ENCODE measurements around the gene TRPC4AP. TPM values are rescaled to one million over a fixed set of nuclear protein-coding genes. Genes with fewer than 3 reads are reported as not detected.

Gene TRPC4AP
- total RNA-seq, 1 experiment from 2014 or later, result 32.8 TPM

DNA sequence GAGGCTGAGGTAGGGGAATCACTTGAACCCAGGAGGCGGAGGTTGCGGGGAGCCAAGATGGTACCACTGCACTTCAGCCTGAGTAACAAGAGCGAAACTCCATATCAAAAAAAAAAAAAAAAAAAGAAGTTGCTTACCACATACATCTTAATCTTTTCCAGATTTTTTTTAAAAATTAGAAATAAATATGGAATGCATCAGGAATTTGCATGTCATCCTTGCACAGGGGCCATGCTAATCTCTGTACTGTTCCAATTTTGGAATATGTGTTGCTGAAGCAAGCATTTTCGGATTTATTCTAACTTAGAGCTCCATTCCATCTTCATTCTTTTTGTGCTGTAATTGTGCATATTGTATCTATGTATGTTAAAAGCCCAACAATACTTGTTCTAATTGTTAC lies 62.5 kb downstream of the TRPC4AP start:
- no peak for DNase-seq (ENCODE audit: low read depth, low spot score)
- in situ Hi-C loops (cut with HindIII; ENCODE audit: low pct_unique_long_range_greater_than_20kb, low sequenced_read_pairs), result no loop called here

- in situ Hi-C loops (cut with HindIII; ENCODE audit: low pct_unique_long_range_greater_than_20kb, low sequenced_read_pairs), result no loop called here
- DNase-seq (ENCODE audit: low read depth, low spot score), result no peak
Measured at GRCh38 chr20:35027301-35027700, 65.3 kb downstream of the TRPC4AP start.

- no peak for DNase-seq (ENCODE audit: low read depth, low spot score)
Measured at GRCh38 chr20:35025116-35025515, 67.5 kb downstream of the TRPC4AP start.

DNA sequence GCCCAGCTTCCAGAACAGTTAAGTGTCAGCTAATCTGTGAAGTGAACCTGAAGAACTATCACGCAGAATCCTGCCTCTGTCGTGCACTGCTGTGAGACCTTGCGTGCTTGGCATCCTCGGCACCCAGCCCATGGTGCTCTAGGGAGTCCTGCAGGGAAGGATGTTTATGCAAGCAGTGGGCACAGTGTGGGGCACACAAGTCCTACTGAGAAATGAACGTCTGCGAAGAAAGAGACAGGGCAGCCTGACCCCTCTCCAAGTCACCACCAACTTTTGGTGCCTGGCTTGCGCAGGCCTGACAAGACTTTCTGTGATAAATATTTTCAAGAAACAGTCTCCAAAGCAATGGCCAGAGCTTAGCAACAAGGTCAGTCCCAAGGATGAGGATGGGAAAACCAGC lies 69.0 kb downstream of the TRPC4AP start:
- in situ Hi-C loops (cut with HindIII; ENCODE audit: low pct_unique_long_range_greater_than_20kb, low sequenced_read_pairs), result no loop called here
- no peak for DNase-seq (ENCODE audit: low read depth, low spot score)

More at GRCh38 chr20:35025116-35025515, 67.5 kb downstream of the TRPC4AP start:
- in situ Hi-C loops (cut with HindIII; ENCODE audit: low pct_unique_long_range_greater_than_20kb, low sequenced_read_pairs), result no loop called here

- in situ Hi-C loops (cut with HindIII; ENCODE audit: low pct_unique_long_range_greater_than_20kb, low sequenced_read_pairs), result no loop called here
- no peak for DNase-seq (ENCODE audit: low read depth, low spot score)
Measured at GRCh38 chr20:35021831-35022230, 70.8 kb downstream of the TRPC4AP start.

DNA sequence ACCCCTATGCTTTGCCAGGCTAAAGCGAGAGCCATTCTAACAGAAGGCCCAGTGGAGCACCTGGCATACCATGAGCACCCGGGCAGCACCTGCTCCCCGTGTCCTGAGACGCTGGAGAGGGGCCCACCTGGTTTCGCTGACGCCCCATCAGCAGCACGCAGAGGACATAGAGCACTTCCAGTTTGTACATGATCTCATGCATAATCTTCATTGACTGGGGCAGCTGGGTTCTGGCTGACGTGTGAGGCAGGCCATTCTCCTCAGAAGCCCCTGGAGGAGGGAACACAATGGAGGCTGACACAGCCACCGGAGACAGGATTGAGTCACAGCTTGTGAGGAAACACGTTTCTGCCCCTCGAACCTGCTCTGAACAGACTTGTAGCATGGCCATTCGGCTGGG lies 71.5 kb downstream of the TRPC4AP start:
- in situ Hi-C loops (cut with HindIII; ENCODE audit: low pct_unique_long_range_greater_than_20kb, low sequenced_read_pairs), result no loop called here
- DNase-seq (ENCODE audit: low read depth, low spot score), result no peak

DNA sequence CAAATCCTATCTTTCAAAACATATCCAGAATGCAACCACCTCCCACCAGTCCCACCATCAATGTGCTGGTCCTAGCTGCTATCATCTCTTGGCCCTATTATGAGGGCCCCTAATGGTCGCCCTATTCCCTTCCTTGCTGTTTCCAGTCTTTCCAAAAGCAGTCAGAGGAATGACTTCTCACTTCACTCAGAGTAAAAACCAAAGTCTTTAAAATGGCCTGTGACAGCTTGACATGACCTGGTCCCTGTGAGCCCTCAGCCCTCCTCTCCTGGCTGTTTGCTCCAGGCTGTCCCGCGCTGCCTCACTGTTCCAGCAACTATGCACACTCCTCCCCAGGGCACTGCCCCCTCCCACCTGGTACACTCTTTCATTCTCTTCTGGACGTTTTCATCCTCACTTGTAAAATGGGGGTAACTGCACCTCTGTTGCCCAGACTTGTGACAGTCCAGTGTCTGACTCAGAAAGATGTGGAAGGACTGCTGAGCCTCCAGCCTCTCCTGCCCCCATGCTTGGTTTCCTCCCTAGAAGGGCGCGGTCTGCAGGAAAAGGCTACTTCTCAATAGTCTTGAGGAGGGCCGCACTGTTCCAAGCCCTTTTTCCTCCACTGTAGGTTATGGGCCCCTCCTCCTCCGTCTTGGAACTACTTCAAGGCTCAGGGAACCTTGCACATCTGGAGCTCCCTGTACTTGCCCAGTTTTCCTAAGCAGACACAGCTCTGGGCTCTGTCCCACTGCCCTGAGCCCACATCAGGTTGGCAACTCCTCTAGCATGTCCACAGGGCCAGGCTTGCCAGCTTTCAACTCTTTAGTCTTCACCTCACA lies 72.3 kb downstream of the TRPC4AP start:
- DNase-seq (ENCODE audit: low read depth, low spot score), result no peak
- in situ Hi-C loops (cut with HindIII; ENCODE audit: low pct_unique_long_range_greater_than_20kb, low sequenced_read_pairs), result no loop called here

DNA sequence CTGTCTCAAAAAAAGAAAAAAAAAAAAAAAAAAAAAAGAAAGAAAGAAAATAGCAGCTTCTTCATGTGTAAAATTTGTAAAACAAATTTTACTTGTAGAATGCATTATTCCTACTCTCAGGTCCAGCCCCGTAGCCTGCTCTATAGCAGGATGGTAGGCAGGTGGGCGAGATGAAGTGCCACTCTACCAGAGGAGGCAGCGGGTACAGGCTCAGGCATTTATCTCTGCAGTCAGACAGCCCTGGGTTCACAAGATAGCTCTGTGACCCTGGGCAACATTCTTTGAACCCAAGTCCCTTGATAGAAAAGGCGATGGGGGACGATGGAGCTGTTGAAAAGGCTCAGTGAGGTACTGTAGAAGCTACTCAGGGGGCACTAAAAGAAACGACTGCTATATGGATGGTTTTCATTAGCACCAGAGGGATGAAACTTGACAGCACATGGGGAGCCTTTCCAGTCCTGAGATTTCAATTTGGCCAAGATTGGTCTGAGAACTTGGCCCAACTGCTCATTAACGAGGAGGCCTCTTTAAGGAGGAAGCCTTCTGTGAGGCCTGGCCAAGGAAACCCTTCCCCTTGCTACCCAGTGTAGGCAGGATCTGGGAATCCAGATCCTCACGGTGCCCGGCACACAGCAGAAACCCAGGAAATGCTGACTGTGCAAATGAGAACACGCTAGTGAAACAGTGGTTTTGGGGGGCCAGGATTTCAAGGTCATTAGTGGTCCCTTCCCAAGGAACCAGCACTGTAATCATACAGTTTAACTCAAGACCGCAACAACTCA lies 73.8 kb downstream of the TRPC4AP start:
- in situ Hi-C loops (cut with HindIII; ENCODE audit: low pct_unique_long_range_greater_than_20kb, low sequenced_read_pairs), result no loop called here
- DNase-seq (ENCODE audit: low read depth, low spot score), result no peak

- no peak for DNase-seq (ENCODE audit: low read depth, low spot score)
- in situ Hi-C loops (cut with HindIII; ENCODE audit: low pct_unique_long_range_greater_than_20kb, low sequenced_read_pairs), result no loop called here
Measured at GRCh38 chr20:35017099-35017835, 75.3 kb downstream of the TRPC4AP start.

DNA sequence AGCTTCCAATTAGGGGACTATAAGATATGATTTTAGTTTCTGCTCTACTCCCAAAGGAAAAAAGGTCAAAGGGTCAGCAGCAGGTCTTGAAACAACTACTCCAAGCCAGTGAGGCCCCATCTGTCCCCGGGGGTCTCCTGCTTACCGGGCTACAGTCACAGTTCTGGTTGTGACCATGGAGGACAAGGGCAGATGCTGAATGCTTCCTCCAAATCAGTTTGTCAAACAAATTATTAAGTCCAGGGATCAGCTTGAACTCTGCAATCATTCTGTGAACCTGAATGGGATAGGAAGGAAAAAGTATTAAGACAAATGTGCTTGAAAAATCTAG lies 76.8 kb downstream of the TRPC4AP start:
- no peak for DNase-seq (ENCODE audit: low read depth, low spot score)
- in situ Hi-C loops (cut with HindIII; ENCODE audit: low pct_unique_long_range_greater_than_20kb, low sequenced_read_pairs), result no loop called here

- in situ Hi-C loops (cut with HindIII; ENCODE audit: low pct_unique_long_range_greater_than_20kb, low sequenced_read_pairs), result no loop called here
- no peak for DNase-seq (ENCODE audit: low read depth, low spot score)
Measured at GRCh38 chr20:35014537-35014936, 78.1 kb downstream of the TRPC4AP start.

DNA sequence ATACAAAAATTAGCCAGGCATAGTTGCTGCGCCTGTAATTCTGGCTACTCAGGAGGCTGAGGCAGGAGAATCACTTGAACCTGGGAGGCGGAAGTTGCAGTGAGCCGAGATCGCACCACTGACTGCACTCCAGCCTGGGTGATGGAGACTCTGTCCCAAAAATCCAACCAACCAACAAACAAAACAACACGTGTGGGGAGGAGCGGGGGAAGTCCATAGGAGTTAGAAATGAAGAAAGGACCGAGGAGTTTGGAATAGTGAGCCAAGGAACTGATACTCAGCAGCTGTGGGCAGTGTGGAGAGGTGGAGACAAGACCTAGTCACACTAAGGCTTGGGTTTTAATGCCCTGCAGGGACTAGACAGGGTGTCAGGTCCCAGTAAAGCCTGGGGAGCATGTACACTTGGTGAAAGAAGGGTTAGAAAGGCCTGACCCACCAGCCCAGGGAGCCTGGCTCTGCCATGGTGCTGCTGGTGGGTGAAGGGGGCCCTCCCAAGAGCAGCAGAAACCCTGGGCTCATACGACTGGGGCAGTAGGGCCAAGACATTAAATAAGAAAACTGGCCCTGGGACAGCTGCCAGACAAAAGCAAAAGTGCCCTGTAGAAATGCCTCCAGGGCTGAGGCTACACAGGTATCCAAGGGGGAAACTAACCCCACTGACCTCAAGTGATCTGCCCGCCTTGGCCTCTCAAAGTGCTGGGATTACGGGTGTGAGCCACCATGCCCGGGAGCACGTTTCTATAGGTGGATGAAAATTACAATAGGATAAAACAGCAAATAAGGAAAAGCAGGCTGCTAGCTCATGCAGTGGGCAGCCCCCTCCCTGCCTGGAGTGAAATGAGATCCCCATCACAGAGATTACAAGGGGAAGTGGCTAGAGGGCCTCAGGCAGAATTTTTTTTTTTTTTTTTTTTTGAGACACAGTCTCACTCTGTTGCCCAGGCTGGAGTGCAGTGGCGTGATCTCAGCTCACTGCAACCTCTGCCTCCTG lies 78.9 kb downstream of the TRPC4AP start:
- in situ Hi-C loops (cut with HindIII; ENCODE audit: low pct_unique_long_range_greater_than_20kb, low sequenced_read_pairs), result no loop called here
- peak; percentile 44 for DNase-seq (ENCODE audit: low read depth, low spot score)

- no peak for DNase-seq (ENCODE audit: low read depth, low spot score)
- in situ Hi-C loops (cut with HindIII; ENCODE audit: low pct_unique_long_range_greater_than_20kb, low sequenced_read_pairs), result no loop called here
Measured at GRCh38 chr20:35012227-35013069, 80.2 kb downstream of the TRPC4AP start.

GRCh38 chr20:35011589-35012226 lies 80.9 kb downstream of the TRPC4AP start:
- DNase-seq (ENCODE audit: low read depth, low spot score), result no peak
- in situ Hi-C loops (cut with HindIII; ENCODE audit: low pct_unique_long_range_greater_than_20kb, low sequenced_read_pairs), result no loop called here

- in situ Hi-C loops (cut with HindIII; ENCODE audit: low pct_unique_long_range_greater_than_20kb, low sequenced_read_pairs), result no loop called here
- DNase-seq (ENCODE audit: low read depth, low spot score), result no peak
Measured at GRCh38 chr20:35010405-35011192, 82.0 kb downstream of the TRPC4AP start.

Measured in SK-MEL-5 (cell line).